VCaP (cell line): Measurements from ENCODE around the gene TBC1D17.

Source experiments
- H3K27ac ChIP-seq: fragments of 450-650 bp; 2 replicates; pipeline ENCODE4 v1.5.1; 2017
- CTCF ChIP-seq: fragments of 450-650 bp; conservative IDR thresholded peaks from 2 replicates; pipeline ENCODE4 v1.5.1; 2017; ENCODE audit warnings: mild to moderate bottlenecking, moderate library complexity

The TBC1D17 gene

GRCh38 chr19:49840736-49841249 is 36.7 kb upstream of the TBC1D17 start:
- no peak overlapping the region for H3K27ac ChIP-seq
- no peak for TF ChIP-seq CTCF

GRCh38 chr19:49843265-49843664 is 34.2 kb upstream of the TBC1D17 start:
- H3K27ac ChIP-seq = no peak overlapping the region
- TF ChIP-seq CTCF = no peak

GRCh38 chr19:49844138-49845095 is 33.1 kb upstream of the TBC1D17 start:
- no peak overlapping the region for H3K27ac ChIP-seq
- TF ChIP-seq CTCF = no peak

GRCh38 chr19:49845414-49845813 is 32.1 kb upstream of the TBC1D17 start:
- peak; percentile 45 for TF ChIP-seq CTCF
- no peak overlapping the region for H3K27ac ChIP-seq

- TF ChIP-seq CTCF = no peak
- no peak overlapping the region for H3K27ac ChIP-seq
Observed at GRCh38 chr19:49846408-49846807, 31.1 kb upstream of the TBC1D17 start.

GRCh38 chr19:49847731-49848696 is 29.5 kb upstream of the TBC1D17 start:
- no peak for TF ChIP-seq CTCF
- H3K27ac ChIP-seq = no peak overlapping the region

GRCh38 chr19:49848938-49849337 is 28.6 kb upstream of the TBC1D17 start:
- TF ChIP-seq CTCF = no peak
- no peak overlapping the region for H3K27ac ChIP-seq
